Tibial nerve (tissue), 4 donors: ENCODE results near the gene PIGS.

Source experiments
- CTCF ChIP-seq, 5 experiments: fragments of 200-600 bp in 3 of 5; fragments of 450-650 bp in 2 of 5; sonication (generic) in 3 of 5; IDR thresholded peaks; one replicate each; pipeline ENCODE4 v1.5.1; 2016 to 2019; ENCODE audit warnings: antibody characterized with exemption in 5 of 5, mild to moderate bottlenecking in 3 of 5, moderate library complexity in 2 of 5
- EP300 ChIP-seq, 2 donors: sonication (generic); formaldehyde crosslinking; IDR thresholded peaks; one replicate each; pipeline ENCODE4 v1.6.1; 2017; ENCODE audit warnings: antibody characterized with exemption in 2 of 2, mild to moderate bottlenecking in 1 of 2
- POLR2A ChIP-seq, 2 donors: fragments of 450-650 bp; IDR thresholded peaks; one replicate each; pipeline ENCODE4 v1.6.1; 2017; ENCODE audit warnings: antibody characterized with exemption in 2 of 2, mild to moderate bottlenecking in 2 of 2, moderate library complexity in 2 of 2

GRCh38 chr17:28520687-28521086 is 50.6 kb downstream of the PIGS start:
- TF ChIP-seq CTCF (IDR thresholded peaks at IDR 0.05) = no peak
- no peak for TF ChIP-seq EP300 (IDR thresholded peaks at IDR 0.05)
- TF ChIP-seq POLR2A (IDR thresholded peaks at IDR 0.05) = no peak
